Renal cortex interstitium (tissue), 11 donors: ENCODE data around the gene RRBP1. TPM values are rescaled to one million over a fixed set of nuclear protein-coding genes. Genes with fewer than 3 reads are reported as not detected.
"Not testable (repeated sequence)": the region's sequence is repeated elsewhere in the genome, so short reads cannot be mapped to it uniquely, and the experiment has no call there.

Experiments
- DNase-seq, 11 donors: peaks; one replicate each; pipeline ENCODE4 v3.0.0-alpha.2; 2013; ENCODE audit warnings: low read depth in 9 of 11, low spot score in 4 of 11; ENCODE audit errors: extremely low read depth in 1 of 11
- polyA plus RNA-seq, 3 donors: library from polyadenylated mRNA; unstranded; fragments of 120-200 nt; gene quantifications; one replicate each; pipeline ENCODE4 v1.2.1, GENCODE V29; 2013; ENCODE audit not compliant: insufficient read length in 3 of 3

The RRBP1 gene
- polyA plus RNA-seq, 3 donors: 109 to 149 (median 118) TPM

GRCh38 chr20:17674722-17675518, 7.1 kb downstream of the RRBP1 start:
- no peak for DNase-seq

DNA sequence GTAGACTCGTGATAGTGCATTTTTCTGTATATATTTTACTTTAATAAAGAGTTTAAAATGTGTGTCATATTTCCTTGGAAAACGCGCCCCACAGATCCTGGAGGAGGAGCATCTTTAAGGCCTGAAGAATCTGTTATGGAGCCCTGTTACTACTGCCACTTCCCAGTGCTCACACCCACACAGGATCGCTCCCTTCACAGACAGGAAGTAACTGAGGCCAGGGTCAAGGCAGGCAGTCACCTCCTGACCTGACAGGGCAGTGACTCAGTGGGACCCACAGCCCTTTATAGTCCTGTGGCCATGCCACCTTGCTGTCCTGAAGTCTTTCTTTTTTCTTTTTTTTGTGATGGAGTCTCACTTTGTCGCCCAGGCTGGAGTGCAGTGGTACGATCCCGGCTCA, 9.0 kb downstream of the RRBP1 start:
- DNase-seq: no peak

GRCh38 chr20:17671565-17671964, 10.5 kb downstream of the RRBP1 start:
- DNase-seq: no peak

- DNase-seq: no peak
Observed at GRCh38 chr20:17671011-17671410, 11.0 kb downstream of the RRBP1 start.

DNA sequence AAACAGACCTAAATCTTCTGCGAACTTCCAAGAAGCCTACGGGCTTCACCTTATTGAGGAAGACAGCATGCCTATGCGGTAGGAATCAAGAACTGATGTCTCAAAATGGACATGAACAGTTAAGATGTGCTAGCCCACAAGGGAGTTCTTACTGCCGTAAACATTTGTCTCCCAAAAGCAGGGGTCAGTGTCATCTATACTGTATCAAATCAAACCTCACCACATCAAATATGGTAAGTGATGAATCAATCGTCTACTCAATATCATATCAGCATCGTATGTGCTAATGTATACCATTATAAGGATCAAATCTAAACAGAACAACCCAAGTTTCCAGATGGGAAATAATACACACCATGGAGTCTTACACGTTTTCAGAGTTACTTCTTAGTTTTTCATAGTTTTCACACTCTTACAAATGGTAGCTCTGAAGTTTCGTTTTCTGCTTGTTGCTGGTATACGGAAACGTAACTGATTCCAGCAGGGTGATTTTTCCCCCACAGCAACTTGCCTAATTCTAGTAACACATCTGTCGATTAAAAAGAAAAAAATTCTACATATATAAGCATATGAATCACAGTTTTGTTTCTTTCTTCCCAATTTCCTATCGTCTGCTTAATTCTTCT, 12.6 kb downstream of the RRBP1 start:
- DNase-seq: no peak

DNA sequence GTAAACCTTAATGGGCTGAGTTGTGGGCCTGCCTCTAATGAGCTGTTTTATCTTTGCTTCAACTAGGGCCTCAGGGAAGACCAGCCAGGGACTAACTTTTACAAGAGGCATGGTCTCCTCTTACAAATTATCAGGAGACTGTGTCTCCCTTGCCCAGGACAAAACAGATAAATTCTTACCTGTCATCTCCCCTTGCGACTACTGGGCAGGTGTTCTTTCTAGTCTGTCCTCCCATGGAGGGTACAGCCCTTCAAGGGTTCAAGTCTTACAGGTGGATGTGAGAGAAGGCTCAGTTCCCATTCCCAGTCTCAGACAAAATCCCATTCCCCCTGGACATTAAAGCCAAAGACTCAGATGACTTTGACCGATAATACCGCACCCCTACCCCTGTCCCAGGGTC, 13.6 kb downstream of the RRBP1 start:
- DNase-seq: no peak

DNA sequence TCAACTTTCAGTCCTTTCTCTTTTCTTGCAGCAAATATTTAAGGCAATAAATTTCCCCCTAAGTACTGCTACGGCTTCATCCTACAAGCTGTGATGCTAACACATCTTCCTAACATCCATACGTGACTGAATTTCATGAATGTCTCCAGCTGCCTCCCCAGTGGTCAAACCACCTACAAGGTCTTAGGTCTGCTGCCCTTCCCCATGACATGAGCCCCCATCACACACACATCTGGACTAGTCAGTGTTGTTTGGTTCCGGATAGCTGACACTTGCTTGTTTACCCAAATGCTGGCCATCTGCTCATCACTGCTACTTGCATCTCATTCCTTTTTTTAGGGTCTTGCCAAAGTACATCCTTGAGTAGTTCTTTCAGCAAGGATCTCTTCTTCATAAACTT, 14.6 kb downstream of the RRBP1 start:
- DNase-seq: no peak

DNA sequence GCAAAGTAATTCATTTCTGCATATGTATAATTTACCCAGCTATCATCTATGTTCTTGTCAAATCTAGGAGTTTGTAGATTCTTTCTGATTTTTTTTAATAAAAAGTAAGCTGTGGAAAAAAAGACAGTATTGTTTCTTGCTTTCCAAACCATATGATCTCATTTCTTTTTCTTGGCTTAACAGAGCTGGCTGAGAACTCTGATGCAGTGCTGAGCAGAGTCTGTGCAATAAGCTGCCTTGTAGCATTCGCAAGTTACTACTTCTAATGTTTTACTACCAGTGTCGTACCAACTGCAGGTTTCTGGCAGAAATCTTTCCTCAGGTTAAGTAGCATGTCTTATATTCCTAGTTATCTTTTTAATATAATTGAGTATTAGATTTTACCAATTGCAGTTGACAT, 15.6 kb downstream of the RRBP1 start:
- DNase-seq: no peak

DNA sequence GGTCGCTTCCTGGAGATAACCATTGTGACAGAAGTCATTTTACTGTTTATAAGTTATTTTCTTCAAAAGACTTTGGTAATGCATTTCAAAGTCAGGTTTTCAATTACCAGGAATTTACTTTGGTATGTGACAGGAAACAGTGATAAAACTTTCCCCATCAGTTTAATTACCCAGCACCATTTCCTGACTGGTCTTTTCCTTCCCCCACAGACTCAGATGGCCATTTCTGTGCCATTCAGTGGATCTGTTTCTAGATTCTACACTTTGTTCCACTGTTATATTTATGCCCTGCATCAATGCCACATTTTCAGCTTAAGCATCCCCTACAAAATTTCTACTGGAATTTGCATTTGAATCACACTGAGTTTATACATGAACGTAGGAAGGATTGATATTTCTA, 16.3 kb downstream of the RRBP1 start:
- no peak for DNase-seq

- DNase-seq: no peak
Observed at GRCh38 chr20:17664025-17664633, 17.9 kb downstream of the RRBP1 start.

- DNase-seq: no peak
Observed at GRCh38 chr20:17663486-17663885, 18.6 kb downstream of the RRBP1 start.

- no peak for DNase-seq
Observed at GRCh38 chr20:17663040-17663399, 19.0 kb downstream of the RRBP1 start.

- DNase-seq: no peak
Observed at GRCh38 chr20:17662333-17663039, 19.6 kb downstream of the RRBP1 start.

DNA sequence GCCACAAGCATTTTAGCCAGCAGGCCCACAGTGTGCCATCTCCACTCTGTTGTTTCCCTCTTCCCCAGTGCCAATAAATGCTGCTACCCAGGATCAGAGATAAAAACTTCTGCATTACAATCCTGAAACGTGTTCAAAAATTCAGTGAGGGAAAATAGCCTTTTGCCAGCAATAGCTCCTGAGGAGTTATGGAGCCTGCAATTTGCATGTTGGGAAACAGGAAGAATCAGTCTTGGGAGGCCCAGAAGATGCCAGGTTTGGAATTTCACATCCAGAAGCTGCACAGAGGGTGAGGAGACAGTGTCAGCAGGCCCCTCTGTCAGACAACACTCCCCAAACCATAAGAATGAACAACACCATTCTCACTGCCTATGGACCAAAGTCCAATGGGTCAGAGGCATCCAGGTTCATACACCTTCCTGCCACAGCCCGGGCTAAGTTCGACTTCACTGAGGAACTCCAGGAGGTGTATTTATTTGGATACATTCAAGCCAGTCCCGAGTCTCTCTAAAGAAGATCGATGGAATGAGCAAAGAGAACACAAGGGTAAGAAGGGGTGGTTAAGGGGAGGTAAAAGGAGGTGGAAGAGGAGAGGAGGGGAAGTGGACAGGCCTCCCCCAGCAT, 20.8 kb downstream of the RRBP1 start:
- no peak for DNase-seq

- DNase-seq: no peak
Observed at GRCh38 chr20:17660667-17661066, 21.4 kb downstream of the RRBP1 start.

- DNase-seq: no peak
Observed at GRCh38 chr20:17659801-17660200, 22.2 kb downstream of the RRBP1 start.

DNA sequence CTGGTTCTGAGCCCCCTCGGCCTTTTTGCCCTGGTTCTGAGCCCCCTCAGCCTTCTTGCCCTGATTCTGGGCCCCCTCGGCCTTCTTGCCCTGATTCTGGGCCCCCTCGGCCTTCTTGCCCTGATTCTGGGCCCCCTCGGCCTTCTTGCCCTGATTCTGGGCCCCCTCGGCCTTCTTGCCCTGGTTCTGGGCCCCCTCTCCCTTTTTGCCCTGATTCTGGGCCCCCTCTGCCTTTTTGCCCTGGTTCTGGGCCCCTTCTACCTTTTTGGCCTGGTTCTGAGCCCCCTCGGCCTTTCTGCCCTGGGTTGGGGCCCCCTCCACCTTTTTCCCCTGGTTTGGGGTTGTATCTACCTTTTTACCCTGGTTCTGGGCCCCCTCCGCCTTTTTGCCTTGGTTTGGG, 22.7 kb downstream of the RRBP1 start:
- not testable (repeated sequence) for DNase-seq

GRCh38 chr20:17658648-17658993, 23.4 kb downstream of the RRBP1 start:
- no peak for DNase-seq

- no peak for DNase-seq
Observed at GRCh38 chr20:17657898-17658647, 24.0 kb downstream of the RRBP1 start.
